Non-pigmented ciliary epithelial cell (primary cell): Measurements from ENCODE around the gene ACAN.

Experiments used
- DNase-seq: peaks from one replicate; pipeline ENCODE4 v3.0.0-alpha.2; 2010; ENCODE audit warnings: low read depth

Gene ACAN

DNA sequence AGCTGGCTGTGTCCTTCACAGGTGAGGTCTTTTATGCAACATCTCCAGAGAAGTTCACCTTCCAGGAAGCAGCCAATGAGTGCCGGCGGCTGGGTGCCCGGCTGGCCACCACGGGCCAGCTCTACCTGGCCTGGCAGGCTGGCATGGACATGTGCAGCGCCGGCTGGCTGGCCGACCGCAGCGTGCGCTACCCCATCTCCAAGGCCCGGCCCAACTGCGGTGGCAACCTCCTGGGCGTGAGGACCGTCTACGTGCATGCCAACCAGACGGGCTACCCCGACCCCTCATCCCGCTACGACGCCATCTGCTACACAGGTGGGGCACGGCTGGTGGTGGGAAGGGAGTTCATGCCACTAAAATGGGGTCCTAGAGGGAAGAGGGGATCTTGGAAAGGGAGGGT is 40.1 kb downstream of the ACAN start:
- no peak for DNase-seq

DNA sequence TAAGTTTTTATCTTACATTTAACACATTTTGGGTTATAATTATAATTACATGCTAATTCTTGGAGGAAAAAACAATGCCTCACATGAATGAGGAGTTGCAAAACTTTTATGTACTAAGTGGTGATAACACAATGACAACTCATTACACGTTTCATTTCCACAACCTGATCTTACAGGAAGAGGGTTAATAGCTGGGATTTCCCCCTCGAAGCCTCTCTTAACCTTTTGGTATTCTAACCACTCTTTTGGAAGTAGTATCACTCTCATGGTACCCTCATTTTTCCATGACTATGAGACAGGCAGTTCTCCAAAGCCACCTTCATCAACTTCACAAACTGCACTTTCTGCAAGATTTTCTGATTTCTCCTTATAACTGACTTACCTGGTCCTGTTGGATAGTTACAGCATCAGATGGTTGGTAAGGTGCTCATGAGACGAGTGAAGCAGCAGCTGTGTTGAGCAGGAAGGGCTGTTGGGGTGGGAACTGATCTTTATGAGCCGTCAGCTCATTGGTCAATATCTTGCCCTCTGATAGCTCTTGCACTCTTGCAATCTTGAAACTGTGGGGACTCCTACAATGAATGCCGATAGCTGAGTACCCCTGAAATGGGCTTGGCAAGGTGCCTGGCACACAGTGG is 41.6 kb downstream of the ACAN start:
- DNase-seq, result no peak

DNA sequence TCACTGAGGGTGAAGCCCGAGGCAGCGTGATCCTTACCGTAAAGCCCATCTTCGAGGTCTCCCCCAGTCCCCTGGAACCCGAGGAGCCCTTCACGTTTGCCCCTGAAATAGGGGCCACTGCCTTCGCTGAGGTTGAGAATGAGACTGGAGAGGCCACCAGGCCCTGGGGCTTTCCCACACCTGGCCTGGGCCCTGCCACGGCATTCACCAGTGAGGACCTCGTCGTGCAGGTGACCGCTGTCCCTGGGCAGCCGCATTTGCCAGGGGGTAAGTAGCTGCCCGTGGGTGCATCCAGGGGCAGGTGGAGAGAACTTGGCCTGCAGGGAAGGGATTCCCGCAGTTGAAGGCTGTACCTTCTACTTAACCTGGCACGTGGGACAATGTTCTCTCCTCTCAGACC is 42.4 kb downstream of the ACAN start:
- no peak for DNase-seq

DNA sequence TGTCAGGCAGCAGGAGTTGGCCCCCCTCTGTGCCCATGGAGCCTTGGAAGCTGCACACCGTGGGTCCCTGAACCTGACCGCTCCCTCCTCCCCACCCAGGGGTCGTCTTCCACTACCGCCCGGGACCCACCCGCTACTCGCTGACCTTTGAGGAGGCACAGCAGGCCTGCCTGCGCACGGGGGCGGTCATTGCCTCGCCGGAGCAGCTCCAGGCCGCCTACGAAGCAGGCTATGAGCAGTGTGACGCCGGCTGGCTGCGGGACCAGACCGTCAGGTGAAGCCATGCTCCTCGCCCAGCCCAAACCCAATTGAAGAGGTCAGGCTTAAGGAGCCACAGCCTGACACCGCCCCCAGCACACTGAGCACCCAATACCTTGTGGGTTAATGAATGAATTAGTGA is 43.9 kb downstream of the ACAN start:
- DNase-seq, result no peak

DNA sequence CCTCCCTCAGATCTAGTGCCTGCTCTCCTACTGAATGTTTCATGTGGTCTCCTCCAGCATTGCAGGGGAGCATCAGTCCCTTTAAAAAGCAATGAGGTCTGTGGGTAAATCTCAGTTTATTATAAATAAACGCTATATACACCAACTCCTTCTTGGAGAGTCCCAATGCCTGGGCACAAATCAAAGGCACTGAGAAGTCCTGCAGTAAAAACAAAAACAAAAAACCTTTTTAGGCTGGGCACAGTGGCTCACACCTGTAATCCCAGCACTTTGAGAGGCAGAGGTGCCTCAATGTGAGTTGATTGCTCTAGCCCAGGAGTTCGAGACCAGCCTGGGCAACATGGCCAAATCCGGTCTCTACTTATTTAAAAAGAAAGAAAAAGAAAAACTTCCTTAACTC is 45.0 kb downstream of the ACAN start:
- DNase-seq, result no peak

DNA sequence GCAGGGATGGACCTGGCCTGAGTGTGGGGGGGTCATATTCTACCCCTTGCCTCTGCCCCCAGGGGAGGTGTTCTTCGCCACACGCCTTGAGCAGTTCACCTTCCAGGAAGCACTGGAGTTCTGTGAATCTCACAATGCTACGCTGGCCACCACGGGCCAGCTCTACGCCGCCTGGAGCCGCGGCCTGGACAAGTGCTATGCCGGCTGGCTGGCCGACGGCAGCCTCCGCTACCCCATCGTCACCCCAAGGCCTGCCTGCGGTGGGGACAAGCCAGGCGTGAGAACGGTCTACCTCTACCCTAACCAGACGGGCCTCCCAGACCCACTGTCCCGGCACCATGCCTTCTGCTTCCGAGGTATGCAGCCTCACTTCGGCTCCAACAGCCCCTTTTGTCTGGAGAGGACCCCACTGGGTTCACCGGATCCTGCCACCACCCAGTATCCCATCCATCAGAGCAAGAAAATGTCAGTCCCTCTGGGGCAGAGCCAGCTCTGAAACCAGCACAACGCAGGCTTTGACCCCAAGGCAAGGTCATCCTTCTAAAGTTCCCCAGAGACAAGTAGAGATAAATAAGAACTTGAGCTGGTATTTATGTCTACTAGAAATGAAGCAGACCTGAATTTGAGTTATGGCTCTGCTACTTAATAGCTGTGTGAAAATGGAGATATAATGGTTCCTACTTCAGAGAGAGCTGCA is 46.3 kb downstream of the ACAN start:
- no peak for DNase-seq

DNA sequence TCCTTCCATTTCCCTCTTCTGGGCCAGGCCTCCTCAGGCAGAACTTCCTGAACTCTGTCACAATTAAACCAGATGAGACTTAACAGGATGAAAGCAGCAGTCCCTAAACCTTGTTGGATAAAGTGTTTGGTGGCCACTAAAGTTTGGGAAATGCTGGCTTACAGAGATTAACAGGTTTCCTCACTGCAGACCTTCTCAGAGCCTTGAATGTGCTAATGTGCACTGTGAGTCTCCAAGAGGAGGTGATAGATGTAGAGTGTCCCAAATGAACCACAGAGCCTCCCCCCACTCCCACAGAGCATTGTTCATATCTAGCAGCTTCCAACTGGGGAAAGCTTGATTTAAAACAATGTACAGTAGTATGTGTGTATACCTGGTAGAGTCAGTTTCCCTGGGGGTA is 49.2 kb downstream of the ACAN start:
- DNase-seq, result no peak

DNA sequence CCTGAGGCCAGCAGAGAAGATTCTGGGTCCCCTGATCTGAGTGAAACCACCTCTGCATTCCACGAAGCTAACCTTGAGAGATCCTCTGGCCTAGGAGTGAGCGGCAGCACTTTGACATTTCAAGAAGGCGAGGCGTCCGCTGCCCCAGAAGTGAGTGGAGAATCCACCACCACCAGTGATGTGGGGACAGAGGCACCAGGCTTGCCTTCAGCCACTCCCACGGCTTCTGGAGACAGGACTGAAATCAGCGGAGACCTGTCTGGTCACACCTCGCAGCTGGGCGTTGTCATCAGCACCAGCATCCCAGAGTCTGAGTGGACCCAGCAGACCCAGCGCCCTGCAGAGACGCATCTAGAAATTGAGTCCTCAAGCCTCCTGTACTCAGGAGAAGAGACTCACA is 55.7 kb downstream of the ACAN start:
- DNase-seq, result no peak

DNA sequence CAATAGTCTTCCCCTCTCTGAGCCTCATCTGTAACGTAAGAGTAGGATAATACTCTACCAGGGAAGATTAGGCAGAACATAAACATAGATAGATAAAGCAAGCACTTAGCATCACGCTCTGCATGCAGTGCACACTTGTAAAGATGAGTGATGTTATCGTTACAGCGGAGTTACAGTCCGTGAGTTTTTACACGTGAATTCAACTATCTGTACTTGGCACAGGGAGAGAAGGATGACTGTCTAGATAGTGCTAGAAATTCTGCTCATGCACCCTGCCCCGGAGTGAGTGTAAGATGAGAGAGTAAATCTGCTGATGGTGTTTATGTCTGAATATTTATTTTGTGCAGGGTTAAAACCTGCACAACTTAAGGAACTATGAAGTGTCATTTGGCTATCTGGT is 56.3 kb downstream of the ACAN start:
- no peak for DNase-seq

DNA sequence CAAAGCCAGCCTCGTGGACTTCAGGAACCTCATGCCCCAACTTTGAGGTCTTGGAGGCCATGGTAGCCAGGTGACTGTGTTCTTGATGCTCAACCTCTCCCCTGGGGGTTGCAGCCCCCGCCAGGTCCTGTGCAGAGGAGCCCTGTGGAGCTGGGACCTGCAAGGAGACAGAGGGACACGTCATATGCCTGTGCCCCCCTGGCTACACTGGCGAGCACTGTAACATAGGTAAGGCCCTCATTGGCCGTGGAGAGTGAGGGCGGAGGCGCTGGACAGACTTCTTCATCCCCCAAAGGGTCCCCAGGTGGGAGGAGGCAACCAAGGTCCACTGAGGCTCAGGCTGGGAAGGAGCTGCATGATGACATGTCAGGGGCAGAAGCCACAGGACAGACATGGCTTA is 57.0 kb downstream of the ACAN start:
- no peak for DNase-seq

DNA sequence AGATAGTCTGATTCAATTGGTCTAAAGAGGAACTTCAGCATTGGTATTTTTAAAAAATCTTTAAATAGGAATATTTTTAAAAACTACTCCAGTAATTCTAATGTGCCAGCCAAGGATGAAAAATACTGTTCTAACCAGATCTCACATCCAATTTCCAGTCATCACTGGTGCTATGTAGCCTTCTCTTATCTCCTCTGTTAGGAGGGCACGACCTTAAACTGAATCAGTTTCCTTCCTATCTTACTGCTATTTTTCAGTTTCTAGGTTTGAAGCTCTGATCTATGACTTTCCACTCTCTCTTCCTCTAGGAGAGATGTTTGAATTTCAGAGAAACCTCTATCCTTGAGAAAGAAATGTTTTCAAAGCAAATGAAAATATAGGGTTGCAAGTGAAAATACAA is 60.2 kb downstream of the ACAN start:
- DNase-seq, result no peak

DNA sequence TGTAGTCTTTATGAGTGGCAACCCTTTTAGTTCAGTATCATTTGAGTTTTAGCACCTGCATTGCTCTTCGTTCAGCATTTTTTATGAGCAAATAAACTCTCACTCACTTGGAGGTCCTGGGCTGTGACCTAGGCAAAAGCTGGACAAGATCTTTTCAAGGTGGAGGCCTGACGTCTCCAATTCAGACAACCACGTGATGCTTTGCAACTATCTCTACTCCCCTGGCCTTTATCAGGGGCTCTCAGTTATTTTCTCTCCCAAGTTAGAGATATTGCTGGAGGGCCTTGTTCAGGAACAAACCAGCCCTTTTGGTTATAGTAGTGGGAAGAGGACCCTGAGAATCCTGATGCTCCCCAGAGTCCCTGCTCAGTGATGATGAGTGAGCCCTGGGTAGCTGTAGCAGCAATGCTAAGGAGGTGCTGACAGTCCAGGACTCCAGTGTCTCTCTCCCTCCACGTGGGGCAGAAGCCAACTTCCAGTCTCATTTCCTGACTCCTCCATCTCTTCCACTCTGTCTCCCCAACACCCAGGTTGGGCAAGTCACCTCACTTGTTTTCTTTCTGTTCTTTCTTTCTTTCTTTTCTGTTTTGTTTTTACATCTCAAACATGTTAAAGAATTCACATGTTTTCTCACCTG is 61.7 kb downstream of the ACAN start:
- no peak for DNase-seq

DNA sequence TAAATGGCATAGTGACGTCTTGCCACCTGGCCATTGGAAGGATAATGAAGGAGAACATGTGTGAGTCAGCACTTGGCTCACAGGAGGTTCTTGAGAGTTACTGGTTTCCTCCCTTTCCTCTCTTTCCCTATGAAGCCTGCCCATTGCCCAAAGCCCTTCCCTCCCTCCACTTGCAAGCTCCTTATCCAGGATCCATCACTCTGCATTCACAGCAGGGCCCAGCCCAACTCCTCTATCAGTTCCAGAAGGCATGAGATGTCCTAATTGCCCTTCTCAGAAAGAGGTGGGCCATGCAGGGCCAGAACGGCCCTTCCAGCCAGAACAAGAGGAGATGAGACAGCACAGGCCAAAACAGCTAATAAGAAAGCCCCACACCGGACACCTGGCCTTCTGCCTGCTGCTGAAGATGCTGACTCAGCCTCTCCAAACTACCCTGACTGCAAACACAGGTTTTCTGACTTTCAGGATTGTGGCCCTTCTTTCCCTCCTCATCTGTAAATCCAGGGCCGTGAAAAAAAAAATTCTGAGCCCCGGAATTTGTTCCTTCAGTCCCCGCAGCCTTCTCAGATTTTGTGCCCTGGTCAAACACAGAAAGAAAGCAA is 62.4 kb downstream of the ACAN start:
- no peak for DNase-seq

DNA sequence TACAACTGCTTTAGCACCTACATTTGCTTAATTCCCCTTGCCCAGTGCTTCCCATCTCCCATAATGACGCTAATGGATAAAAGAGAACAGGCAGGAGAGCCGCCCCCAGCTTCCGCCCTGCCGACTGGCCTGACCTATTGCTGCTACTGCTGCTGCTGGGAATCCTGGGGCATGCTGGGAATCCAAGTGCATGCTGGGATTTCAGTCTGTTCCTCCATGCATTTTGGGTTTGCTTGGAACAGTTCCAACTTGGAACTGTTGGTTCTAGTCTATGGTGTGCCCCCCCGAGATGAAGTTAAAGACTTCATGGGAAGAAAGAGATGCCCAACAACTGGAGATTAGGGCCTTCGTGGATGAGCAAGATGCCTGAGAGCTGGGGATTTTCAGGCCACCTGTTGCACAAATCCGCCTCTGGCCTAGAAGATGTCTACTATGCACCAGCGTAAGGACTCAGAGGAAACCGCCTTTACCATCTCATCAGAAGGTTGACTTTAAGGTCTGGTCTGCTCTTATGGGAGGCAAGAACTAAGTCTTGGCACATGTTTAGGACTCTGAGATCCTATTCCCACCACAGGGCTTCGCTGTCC is 63.2 kb downstream of the ACAN start:
- no peak for DNase-seq

DNA sequence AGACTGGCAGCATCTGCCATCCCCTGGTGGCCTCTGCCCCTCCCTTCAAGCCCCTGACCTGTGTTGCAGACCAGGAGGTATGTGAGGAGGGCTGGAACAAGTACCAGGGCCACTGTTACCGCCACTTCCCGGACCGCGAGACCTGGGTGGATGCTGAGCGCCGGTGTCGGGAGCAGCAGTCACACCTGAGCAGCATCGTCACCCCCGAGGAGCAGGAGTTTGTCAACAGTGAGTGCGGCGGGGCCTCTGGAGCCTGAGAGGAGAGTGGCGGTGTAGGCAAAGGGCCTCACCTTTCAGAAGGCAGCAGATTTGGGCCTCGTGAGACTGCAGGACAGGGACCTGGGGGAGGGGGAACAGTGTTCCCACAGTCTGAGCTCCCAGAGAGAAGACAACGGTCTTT is 68.1 kb downstream of the ACAN start:
- DNase-seq, result no peak

DNA sequence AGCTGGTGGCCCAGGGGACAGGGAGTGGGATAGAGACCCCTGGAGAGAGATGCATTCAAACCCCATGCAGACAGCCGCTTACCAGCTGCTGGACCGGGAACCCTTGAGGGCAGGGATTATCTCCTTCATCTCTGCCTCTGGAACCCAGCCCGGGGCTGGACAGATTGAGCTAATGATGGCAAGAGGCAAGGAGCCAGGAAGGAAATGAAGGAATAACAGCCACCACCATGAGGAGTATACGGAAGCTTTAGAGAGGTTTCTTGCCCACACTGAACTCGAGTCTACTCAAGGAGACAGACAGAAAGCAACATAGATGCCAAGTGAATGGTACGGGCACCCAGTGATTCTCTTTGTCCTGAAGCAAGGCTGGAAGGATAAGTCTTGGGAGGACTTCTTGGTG is 68.9 kb downstream of the ACAN start:
- DNase-seq, result no peak

DNA sequence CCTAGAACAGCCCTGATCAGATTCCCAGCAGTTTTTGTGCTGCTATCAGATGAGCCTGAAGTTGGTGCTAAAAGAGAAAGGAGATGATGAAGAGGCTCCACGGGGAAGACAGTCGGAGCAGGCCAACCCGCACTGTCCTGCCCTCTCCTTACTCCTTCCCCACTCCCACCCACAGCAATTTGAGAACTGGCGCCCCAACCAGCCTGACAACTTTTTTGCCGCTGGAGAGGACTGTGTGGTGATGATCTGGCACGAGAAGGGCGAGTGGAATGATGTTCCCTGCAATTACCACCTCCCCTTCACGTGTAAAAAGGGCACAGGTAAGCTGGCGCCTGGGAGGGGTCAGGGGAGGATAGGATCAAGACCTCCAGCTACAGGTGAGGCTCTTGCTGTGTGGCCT is 69.5 kb downstream of the ACAN start:
- no peak for DNase-seq

DNA sequence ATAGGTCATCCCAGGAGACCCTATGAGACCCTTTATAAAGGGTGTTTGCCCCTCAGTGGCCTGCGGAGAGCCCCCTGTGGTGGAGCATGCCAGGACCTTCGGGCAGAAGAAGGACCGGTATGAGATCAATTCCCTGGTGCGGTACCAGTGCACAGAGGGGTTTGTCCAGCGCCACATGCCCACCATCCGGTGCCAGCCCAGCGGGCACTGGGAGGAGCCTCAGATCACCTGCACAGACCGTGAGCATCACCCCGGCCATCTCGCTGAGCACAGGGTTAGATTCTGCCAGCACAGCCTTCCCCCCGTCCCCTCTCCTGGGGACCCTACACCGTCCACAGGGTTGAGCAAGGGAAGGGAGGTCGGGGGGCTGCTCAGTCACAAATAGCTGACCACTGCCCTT is 70.5 kb downstream of the ACAN start:
- DNase-seq, result no peak

DNA sequence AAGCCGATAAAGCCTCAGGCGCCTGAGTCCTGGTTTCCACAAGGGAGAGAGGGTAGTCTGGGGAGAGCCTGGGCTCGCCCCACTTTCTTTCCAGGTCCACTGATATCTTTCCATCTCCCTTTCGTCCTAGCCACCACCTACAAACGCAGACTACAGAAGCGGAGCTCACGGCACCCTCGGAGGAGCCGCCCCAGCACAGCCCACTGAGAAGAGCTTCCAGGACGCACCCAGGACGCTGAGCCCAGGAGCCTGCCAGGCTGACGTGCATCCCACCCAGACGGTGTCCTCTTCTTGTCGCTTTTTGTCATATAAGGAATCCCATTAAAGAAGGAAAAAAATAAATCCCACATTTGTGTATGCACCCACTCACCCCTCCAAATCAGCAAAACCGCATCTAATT is 71.0 kb downstream of the ACAN start:
- no peak for DNase-seq

DNA sequence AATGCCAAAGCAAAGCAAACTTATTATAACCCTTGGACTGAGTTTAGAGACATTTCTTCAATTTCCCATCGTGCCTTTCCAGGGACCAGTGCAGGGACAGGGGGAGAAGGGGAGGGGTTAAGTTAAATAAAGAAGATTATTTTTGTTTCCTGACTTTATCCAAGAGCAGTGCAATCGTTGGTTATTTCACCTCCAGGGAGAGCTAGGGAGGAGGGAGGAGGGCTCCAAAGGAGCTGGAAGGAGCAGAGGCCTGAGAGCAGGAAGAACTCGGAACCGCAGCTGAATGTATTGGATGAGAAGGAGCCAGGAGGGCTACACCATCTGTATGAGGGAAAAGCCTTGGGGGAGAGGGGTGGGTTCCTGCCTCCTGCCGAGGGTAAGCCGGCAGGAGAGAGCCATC is 71.4 kb downstream of the ACAN start:
- no peak for DNase-seq

DNA sequence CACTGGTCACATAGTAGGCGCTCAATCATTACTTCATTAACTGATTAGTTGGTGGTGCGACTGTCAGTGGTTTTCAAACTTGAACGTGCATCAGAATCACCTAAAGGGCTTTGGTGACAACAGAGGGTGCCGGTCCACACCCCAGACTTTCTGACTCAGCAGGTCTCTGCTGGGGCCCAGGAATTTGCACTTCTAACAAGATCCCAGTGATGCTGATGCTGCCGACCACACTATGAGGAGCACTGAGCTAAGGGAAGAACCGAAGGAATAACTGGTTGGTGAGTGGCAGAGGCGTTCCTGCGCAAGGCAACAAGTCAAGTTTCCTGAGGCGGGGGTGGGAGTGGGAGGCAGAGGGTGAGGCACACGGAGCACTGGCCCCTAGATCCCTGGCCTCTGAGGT is 73.3 kb downstream of the ACAN start:
- DNase-seq, result no peak

DNA sequence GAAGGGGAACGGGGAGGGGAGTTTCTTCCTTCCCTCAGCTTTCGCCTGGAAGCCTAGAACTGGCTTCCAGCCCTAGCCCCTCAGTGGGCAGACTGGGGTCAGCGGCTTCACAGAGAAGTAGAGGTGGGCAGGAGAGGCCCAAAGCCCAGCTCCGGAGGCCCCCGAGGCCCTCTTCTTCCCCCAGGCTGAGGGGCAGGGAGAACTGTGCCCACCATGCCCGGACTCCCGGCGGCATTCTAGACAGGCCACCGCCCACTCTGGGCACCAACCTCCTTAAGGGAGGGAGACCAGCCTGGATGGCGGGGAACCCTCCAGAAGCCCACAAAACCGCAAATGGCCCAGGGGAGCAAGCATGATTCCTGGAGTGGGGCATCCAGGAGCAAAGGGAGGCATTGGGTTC is 74.2 kb downstream of the ACAN start:
- DNase-seq, result no peak

DNA sequence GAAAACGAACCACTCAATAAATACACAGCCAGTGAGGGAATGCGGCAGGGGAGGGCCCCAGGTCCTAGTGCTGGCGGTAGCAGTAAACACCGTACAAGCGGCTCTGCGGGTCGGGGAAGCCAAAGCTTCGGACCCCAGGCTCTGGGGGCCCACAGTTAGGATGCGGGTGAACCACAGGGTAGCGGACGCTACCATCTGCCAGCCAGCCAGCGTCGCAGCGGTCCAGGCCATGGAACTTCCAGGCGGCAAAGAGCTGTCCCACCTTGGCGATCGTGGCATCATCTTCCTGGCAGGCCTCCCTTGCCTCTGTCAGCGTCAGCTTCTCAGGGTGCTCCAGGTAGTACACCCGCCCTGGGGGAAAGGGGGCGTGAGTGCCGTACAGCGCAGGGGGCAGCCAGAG is 74.7 kb downstream of the ACAN start:
- DNase-seq, result no peak
